Activated T-helper 1 cell treated with anti-CD3 and anti-CD28 coated beads, Interleukin-12 subunit alpha, Interleukin-12 subunit beta, Interleukin-2, Interleukin-4 antibody, amounts not matched to agents 30 ng/mL and 10 ng/mL and 1 ng/mL, durations not matched to agents 14 hours and 24 hours and 36 hours (primary cell): ENCODE results near the gene SPINK6. TPM values are rescaled to one million over a fixed set of nuclear protein-coding genes. Genes with fewer than 3 reads are reported as not detected.
A peak's percentile ranks its signal among the peaks of the same experiment; 100 is the strongest.

Experiments used
- DNase-seq: peaks from one replicate; pipeline ENCODE4 v3.0.0; 2021; ENCODE audit warnings: low spot score
- H3K27ac Mint-ChIP-seq: one replicate; pipeline ENCODE4 v1.8.0; 2021; ENCODE audit warnings: mild to moderate bottlenecking, mixed read lengths
- H3K27me3 Mint-ChIP-seq: one replicate; pipeline ENCODE4 v1.8.0; 2022; ENCODE audit warnings: mild to moderate bottlenecking, moderate library complexity, mixed read lengths; ENCODE audit not compliant: insufficient read depth
- H3K36me3 Mint-ChIP-seq: one replicate; pipeline ENCODE4 v1.8.0; 2021; ENCODE audit warnings: low read depth, mixed read lengths
- H3K4me1 Mint-ChIP-seq: one replicate; pipeline ENCODE4 v1.8.0; 2021; ENCODE audit warnings: low read depth, mixed read lengths
- H3K4me3 Mint-ChIP-seq: one replicate; pipeline ENCODE4 v1.8.0; 2021; ENCODE audit warnings: mild to moderate bottlenecking, moderate library complexity, mixed read lengths
- H3K9me3 Mint-ChIP-seq: one replicate; pipeline ENCODE4 v1.8.0; 2021; ENCODE audit warnings: mixed read lengths
- intact Hi-C: fragments of 100-400 bp; cut with micrococcal nuclease; formaldehyde crosslinking; loops from one replicate; pipeline ENCODE4 v1.15.1; 2024
- total RNA-seq: library from RNA; stranded (reverse); gene quantifications from 2 replicates; pipeline ENCODE4 v1.2.3, GENCODE V29; 2022

SPINK6 gene, protein sequence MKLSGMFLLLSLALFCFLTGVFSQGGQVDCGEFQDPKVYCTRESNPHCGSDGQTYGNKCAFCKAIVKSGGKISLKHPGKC
- total RNA-seq = not detected in 2 replicates

GRCh38 chr5:148202531-148203203 is at the start of gene SPINK6:
Gene SPINK6, plus strand, starts transcription at chr5:148203042. Its CDS starts 55 bp downstream, at chr5:148203097.
- Mint-ChIP-seq H3K27ac (no peak within 1 kb of the TSS), H3K27me3 (peaks cover 2% of the 10 kb centered on the region), H3K9me3 (no peaks in the 10 kb centered on the region), H3K4me3 (no peak within 1 kb of the TSS), H3K4me1 (peaks cover 6% of the 10 kb centered on the region), H3K36me3 (no peaks in the 10 kb centered on the region)
- intact Hi-C loops = no loop called here
- DNase-seq = no peak

DNA sequence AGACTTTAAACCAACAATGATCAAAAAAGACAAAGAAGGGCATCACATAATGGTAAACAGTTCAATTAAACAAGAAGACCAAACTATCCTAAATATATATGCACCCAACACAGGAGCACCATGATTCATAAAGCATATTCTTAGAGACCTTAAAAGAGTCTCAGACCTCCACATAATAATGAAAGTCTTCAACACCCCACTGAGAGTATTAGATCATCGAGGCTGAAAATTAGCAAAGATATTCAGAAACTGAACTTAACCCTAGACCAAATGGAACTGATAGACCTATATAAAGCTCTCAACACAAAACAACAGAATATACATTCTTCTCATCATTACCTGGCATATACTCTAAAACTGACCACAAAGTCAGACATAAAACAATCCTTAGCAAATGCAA is 46.2 kb upstream of the SPINK6 start:
- H3K27ac Mint-ChIP-seq = no peak overlapping the region
- no peak for DNase-seq
- no peaks in the 10 kb centered on the region for H3K36me3 Mint-ChIP-seq
- no peaks in the 10 kb centered on the region for H3K9me3 Mint-ChIP-seq
- H3K27me3 Mint-ChIP-seq = no peaks in the 10 kb centered on the region
- intact Hi-C loops = no loop called here
- no peak overlapping the region for H3K4me3 Mint-ChIP-seq
- no peaks in the 10 kb centered on the region for H3K4me1 Mint-ChIP-seq

DNA sequence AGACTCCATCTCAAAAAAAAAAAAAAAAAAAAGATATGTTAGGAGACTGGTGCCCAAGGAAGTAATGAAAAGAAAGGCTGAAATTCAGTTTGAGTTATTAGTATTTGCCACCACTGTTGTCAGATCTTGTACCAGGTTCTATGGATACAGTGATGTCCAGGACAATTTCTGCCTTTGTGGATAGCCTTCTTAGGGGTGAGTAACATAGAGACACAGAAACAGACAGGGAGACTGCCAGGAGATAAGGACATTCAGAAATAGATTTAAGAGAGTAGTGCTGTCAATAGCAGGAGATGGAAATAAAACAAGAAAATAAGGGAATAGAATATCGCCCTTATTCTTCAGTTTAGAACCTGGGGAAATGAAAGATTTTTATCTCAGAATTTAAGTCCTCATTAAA is 40.8 kb upstream of the SPINK6 start:
- DNase-seq = no peak
- no peaks in the 10 kb centered on the region for H3K9me3 Mint-ChIP-seq
- intact Hi-C loops = no loop called here
- no peaks in the 10 kb centered on the region for H3K36me3 Mint-ChIP-seq
- no peaks in the 10 kb centered on the region for H3K4me1 Mint-ChIP-seq
- no peak overlapping the region for H3K4me3 Mint-ChIP-seq
- peaks cover 1% of the 10 kb centered on the region for H3K27me3 Mint-ChIP-seq
- no peak overlapping the region for H3K27ac Mint-ChIP-seq

GRCh38 chr5:148163345-148163744 is 39.5 kb upstream of the SPINK6 start:
- Mint-ChIP-seq H3K9me3 (no peaks in the 10 kb centered on the region), H3K36me3 (no peaks in the 10 kb centered on the region), H3K4me3 (no peak overlapping the region), H3K4me1 (no peaks in the 10 kb centered on the region), H3K27me3 (peaks cover 1% of the 10 kb centered on the region), H3K27ac (no peak overlapping the region)
- intact Hi-C loops = no loop called here
- no peak for DNase-seq

GRCh38 chr5:148166550-148167283 is 36.1 kb upstream of the SPINK6 start:
- intact Hi-C loops = no loop called here
- H3K27ac Mint-ChIP-seq = no peak overlapping the region
- H3K4me3 Mint-ChIP-seq = no peak overlapping the region
- H3K4me1 Mint-ChIP-seq = no peaks in the 10 kb centered on the region
- DNase-seq = no peak
- H3K9me3 Mint-ChIP-seq = no peaks in the 10 kb centered on the region
- no peaks in the 10 kb centered on the region for H3K36me3 Mint-ChIP-seq
- H3K27me3 Mint-ChIP-seq = peaks cover 4% of the 10 kb centered on the region

DNA sequence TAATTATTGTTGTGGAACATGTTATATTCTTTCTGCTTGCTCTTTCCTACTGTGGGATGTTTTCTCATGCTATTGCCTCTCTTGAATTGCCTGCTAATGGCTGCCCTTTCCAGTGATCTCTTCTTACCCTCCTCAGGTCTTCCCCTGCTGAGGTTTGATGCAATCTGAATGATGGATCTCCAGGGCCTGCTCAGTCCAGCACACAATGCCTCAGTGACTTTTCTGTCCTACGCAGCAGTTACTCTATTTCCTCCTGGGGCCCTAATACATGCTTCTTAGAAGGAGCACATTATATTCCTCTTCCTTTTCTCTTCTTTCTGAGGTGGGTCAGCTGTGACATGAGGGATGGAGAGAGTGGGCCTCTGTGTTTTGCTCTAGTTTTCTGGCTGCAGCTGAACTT is 34.6 kb upstream of the SPINK6 start, which contains the start of gene SPINK14:
Gene SPINK14, plus strand, starts transcription at position 301 of the 400 bp plus-strand sequence. CDS start 1,187 bp downstream, outside the sequence.
- Mint-ChIP-seq H3K4me1 (no peaks in the 10 kb centered on the region), H3K4me3 (no peak within 1 kb of the TSS), H3K9me3 (no peaks in the 10 kb centered on the region), H3K27me3 (peaks cover 10% of the 10 kb centered on the region), H3K36me3 (no peaks in the 10 kb centered on the region), H3K27ac (no peak within 1 kb of the TSS)
- intact Hi-C loops = no loop called here
- DNase-seq = no peak

GRCh38 chr5:148172377-148172776 is 30.5 kb upstream of the SPINK6 start:
- intact Hi-C loops = no loop called here
- Mint-ChIP-seq H3K4me3 (no peak overlapping the region), H3K36me3 (no peaks in the 10 kb centered on the region), H3K4me1 (no peaks in the 10 kb centered on the region), H3K9me3 (no peaks in the 10 kb centered on the region), H3K27ac (no peak overlapping the region), H3K27me3 (peaks cover 11% of the 10 kb centered on the region)
- DNase-seq = no peak

- Mint-ChIP-seq H3K4me3 (no peak overlapping the region), H3K27ac (no peak overlapping the region), H3K4me1 (no peaks in the 10 kb centered on the region), H3K36me3 (no peaks in the 10 kb centered on the region), H3K9me3 (no peaks in the 10 kb centered on the region), H3K27me3 (peaks cover 13% of the 10 kb centered on the region)
- intact Hi-C loops = no loop called here
- DNase-seq = no peak
Measured at GRCh38 chr5:148176480-148176879, 26.4 kb upstream of the SPINK6 start.

- Mint-ChIP-seq H3K9me3 (no peaks in the 10 kb centered on the region), H3K4me3 (no peak overlapping the region), H3K36me3 (no peaks in the 10 kb centered on the region), H3K27ac (no peak overlapping the region), H3K4me1 (no peaks in the 10 kb centered on the region), H3K27me3 (peaks cover 10% of the 10 kb centered on the region)
- intact Hi-C loops = no loop called here
- DNase-seq = no peak
Measured at GRCh38 chr5:148177207-148177606, 25.6 kb upstream of the SPINK6 start.

GRCh38 chr5:148179234-148179824 is 23.5 kb upstream of the SPINK6 start:
- Mint-ChIP-seq H3K4me1 (no peaks in the 10 kb centered on the region), H3K4me3 (no peak overlapping the region), H3K9me3 (no peaks in the 10 kb centered on the region), H3K27me3 (peaks cover 7% of the 10 kb centered on the region), H3K36me3 (no peaks in the 10 kb centered on the region), H3K27ac (no peak overlapping the region)
- DNase-seq = no peak
- intact Hi-C loops = loop anchor here (1.0 to 2.0 kb wide), 5 partner anchors 195 to 855 kb away; no protein-coding TSS in a partner anchor

DNA sequence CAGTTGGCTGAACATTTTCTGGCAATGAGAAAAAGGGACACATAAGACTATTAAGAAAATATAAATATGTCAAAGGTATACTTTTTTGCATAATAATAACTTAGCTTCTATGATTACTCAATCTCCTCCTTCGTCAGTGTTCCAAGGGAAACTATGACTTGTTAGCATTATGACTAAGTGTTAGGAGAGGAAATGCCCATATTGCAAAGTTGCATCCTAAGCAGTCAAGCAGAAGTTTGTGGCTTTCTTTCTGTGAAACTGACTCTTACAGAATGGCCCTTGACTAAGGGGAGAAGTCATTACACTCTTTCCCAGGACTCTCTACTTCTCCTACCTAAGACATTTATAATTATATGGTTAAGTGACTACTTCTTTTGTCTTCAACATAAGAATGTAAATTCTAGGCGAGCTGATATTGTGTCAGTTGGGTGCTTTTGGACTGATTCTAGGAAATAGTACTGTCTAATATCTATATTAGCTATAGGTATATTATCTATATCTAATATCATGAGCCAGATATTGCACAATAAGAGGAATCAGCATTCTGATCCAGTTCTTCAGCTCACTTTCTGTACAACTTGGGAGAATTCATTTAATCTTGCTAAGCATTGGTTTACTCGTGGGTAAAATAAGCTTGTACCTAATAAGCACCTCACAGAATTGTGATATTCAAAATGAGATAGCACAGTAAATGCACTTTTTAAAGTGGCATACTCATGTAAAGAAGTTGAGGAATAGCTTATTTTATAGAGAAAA is 16.4 kb upstream of the SPINK6 start:
- H3K27me3 Mint-ChIP-seq = no peaks in the 10 kb centered on the region
- no peaks in the 10 kb centered on the region for H3K9me3 Mint-ChIP-seq
- intact Hi-C loops = loop anchor here (1.0 to 10.0 kb wide), 5 partner anchors 197 to 1158 kb away; partner anchors contain the start of genes FBXO38 and GRPEL2
- H3K36me3 Mint-ChIP-seq = no peaks in the 10 kb centered on the region
- H3K4me1 Mint-ChIP-seq = peaks cover 24% of the 10 kb centered on the region
- H3K4me3 Mint-ChIP-seq = peak overlapping the region; percentile 7
- DNase-seq = no peak
- peak overlapping the region; percentile 52 for H3K27ac Mint-ChIP-seq

- peaks cover 19% of the 10 kb centered on the region for H3K4me1 Mint-ChIP-seq
- H3K27ac Mint-ChIP-seq = no peak overlapping the region
Measured at GRCh38 chr5:148191010-148191409, 11.8 kb upstream of the SPINK6 start.

More at GRCh38 chr5:148191010-148191409, 11.8 kb upstream of the SPINK6 start:
- Mint-ChIP-seq H3K9me3 (no peaks in the 10 kb centered on the region), H3K36me3 (no peaks in the 10 kb centered on the region), H3K27me3 (no peaks in the 10 kb centered on the region), H3K4me3 (no peak overlapping the region)
- no peak for DNase-seq
- intact Hi-C loops = no loop called here
